ENCODE data around the gene ARF4.
"Not testable (repeated sequence)": the region's sequence is repeated elsewhere in the genome, so short reads cannot be mapped to it uniquely, and the experiment has no call there.

Gene ARF4

DNA sequence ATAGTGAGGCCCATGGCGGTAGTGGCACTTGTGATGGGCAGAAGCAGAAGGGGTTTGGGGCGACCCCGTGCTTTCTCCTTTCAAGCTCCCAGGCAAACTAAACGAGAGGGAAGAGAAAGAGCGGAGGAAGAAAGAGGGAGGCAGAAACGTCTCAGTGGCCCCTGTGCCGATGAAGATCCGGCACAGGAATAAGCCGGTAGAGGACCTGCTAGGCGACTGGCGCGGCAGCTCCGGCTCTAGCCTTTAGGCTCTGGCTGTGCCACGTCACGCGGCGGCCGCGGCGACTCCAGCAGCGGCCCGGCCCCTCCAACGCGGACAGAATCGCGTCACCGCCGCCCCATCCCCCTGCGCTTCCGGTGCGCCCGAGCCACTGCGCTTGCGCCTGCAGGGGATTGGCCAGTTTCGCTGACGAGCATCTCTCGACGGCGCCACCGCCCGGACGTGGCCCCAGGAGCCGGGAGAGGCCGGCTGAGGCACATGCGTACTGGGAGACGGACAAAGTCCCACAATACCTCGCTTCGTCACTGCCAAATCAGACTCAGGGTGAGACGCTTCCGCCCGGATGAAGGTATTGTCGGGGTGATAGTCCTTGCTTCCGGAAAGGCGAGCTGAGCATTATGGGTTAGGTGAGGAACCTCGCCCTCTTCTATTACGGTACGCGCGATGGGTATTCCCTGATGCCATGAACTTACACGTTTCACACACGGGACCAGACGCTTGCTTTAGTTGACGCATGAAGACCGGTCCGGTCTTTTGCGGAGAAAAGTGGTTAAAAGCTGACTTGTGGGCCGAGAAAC, at the start of gene ARF4:
TSS of gene ARF4 (minus strand) at position 218 of the 797 bp plus-strand sequence. CDS start at position 14, 204 bp downstream.
- DNase-seq (ENCODE audit: low read depth in 2 of 2), result peak; percentile 97 to 98

DNA sequence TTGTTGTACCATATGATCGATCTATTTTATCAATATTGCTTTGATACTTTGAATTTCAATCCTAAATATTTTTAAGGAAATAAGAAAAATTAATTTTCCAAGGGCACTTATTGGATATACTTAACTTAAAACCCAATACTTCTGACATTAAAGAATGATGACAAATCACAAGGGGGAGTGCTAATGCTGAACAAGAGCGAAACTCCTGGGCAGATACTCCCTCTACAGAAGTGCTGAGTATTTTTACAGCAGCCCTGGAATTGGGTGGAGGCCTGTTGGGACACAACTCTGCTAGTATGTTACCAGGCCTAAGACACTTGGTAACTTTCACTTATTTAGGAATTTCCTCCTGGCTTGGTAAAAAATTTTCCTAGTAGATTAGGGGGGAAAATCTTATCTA, 49.6 kb upstream of the ARF4 start:
- no peak for DNase-seq (ENCODE audit: low read depth in 2 of 2)

DNA sequence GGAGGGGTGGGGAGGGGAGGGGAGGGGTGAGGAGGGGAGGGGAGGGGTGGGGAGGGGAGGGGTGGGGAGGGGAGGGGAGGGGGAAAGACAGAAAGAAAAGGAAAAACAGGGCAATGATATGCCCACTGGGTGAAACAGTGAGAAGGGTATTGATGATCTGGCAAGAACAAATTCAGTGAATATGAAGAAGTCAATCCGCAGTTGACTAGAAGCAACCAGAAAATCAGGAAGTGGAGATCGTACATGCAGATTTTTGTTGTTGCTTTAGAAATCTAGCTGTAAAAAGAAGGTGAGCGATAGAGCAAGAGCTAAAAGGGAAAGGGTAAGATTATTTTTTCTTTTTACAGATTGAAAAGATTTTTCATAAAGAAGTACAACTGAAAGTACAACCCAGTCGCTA, 47.6 kb upstream of the ARF4 start:
- DNase-seq (ENCODE audit: low read depth in 2 of 2), result no peak

DNA sequence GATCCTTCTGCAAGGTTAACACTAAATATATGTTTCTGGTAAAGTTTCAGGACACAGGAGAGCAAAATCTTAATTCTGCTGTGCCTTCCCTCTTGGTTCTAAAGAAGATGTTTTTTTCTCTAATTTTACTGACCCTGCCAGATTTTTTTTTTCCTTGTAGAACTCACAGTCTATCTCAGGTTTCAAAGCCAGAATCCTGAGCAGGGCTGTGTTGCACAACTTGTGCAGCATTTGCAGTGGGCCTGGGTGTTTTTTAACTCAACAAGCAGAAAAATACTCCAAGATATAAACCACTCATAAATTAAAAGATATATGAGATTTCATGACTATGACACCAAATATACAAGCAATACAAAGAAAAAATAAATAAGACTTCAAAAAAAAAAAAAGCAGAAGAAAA, 40.2 kb upstream of the ARF4 start:
- DNase-seq (ENCODE audit: low read depth in 2 of 2), result no peak

DNA sequence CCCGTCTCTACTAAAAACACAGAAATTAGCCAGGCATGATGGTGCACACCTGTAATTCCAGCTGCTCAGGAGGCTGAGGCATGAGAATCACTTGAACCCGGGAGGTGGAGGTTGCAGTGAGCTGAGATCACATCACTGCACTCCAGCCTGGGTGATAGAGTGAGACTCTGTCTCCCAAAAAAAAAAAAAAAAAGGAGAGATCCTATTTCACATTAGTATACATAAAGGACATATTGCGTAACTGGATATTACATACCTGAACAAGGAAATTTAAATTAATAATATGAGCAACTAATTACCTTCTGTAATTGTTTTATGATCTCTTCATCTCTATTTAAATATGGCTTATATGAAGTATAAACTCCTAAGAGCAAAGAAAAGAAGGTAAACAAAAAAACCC, 37.1 kb upstream of the ARF4 start:
- DNase-seq (ENCODE audit: low read depth in 2 of 2), result not testable (repeated sequence)

DNA sequence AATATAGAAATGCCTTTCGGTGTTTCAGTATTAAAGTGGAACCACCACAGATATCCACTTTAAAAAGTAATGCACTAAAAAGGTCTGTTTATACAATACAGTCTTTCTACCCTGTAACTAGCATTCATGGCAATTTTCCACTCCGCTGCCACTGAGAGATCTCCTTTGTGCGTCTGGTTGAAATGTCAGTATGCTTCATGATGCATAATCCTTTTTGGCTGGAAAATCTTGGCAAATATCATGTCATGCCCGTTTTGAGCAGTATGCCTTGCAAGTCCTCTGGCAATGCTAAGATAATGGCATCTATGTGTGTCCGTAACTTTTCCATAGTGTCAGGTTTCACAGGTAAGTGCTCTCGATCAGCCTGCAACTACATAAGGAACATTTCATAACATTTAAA, 30.8 kb upstream of the ARF4 start:
- no peak for DNase-seq (ENCODE audit: low read depth in 2 of 2)

DNA sequence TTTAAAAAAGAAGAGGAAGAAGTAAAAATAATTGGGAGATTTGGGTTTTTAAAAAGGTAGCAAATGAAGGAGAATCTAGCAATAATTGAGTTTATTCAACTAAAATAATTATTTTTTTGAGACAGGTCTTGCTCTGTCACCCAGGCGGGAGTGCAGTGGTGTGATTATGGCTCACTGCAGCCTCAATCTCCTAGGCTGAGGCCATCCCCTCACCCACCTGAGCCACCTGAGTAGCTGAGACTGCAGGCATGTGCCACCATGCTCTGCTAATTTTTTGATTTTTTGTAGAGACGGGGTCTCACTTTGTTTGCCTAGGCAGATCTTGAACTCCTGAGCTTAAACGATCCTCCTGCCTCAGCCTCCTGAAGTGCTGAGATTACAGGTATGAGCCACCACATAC, 27.7 kb upstream of the ARF4 start:
- DNase-seq (ENCODE audit: low read depth in 2 of 2), result no peak

DNA sequence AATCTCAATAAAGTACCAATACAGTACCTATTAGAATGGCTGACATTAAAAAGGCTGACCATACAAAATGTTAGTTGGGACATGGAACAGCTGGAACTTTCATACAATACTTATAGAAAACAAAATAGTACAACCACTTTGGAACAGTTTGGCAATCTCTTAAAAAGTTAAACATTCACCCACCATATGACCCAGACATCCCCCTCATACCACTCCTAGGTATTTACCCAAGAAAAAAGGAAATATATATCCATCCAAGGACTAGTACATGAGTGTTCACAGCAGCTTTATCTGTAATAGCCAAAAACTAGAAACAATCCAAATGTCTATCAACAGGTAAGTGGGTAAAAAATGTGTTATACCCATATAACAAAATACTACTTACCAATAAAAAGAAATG, 25.2 kb upstream of the ARF4 start:
- no peak for DNase-seq (ENCODE audit: low read depth in 2 of 2)

DNA sequence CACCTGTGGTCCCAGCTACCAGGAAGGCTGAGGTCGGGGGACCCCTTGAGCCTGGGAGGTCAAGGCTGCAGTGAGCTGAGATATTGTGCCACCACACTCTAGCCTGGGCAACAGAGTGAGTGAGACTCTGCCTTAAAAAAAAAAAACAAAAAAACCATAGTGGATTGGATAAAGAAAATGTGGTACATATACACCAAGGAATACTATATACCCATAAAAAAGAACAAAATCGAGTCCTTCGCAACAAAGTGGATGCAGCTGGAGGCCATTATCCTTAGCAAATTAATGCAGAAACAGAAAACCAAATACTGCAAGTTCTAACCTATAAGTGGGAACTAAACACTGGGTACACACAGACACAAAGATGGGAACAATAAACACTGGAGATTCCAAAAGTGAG, 20.6 kb upstream of the ARF4 start:
- DNase-seq (ENCODE audit: low read depth in 2 of 2), result no peak

DNA sequence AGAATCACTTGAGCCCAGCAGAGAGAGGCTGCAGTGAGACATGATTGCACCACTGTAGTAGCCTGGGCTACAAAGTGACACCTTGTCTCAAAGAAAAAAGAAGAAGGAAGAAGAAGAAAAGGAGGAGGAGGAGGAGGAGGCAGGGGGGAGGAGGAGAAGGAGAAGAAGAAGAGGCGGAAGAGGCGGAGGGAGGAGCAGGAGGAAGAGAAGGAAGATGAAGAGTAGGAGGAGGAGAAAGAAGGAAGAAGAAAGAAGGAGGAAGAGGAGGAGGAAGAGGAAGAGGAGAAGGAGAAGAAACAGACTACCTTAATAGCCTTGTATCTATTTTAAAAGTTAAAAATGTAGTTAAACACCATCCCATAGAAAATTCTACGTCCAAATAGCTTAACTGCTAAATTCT, 19.1 kb upstream of the ARF4 start:
- no peak for DNase-seq (ENCODE audit: low read depth in 2 of 2)

DNA sequence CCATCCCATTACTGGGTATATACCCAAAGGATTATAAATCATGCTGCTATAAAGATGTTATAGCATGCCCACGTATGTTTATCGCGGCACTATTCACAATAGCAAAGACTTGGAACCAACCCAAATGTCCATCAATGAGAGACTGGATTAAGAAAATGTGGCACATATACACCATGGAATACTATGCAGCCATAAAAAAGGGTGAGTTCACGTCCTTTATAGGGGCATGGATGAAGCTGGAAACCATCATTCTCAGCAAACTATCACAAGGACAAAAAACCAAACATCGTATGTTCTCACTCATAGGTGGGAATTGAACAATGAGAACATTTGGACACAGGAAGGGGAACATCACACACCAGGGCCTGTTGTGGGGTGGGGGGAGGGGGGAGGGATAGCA, 14.7 kb upstream of the ARF4 start:
- not testable (repeated sequence) for DNase-seq (ENCODE audit: low read depth in 2 of 2)

DNA sequence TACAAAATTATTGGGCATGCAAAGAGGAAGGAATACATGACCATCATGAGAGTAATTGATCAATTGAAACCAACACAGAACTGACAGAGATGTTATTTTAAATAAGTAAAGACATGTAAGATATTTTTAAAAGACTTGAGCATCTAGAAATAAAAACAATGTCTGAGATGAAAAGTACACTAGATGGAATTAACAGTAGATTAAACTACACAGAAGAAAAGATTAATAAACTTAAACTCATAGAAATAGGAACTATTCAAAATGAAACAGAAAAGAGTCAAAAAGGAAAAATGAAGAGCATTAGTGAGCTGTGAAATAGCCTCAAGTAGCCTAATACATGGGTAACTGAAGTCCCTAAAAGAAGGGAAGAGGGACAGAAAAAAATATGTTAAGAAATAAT, 8.5 kb upstream of the ARF4 start:
- no peak for DNase-seq (ENCODE audit: low read depth in 2 of 2)

DNA sequence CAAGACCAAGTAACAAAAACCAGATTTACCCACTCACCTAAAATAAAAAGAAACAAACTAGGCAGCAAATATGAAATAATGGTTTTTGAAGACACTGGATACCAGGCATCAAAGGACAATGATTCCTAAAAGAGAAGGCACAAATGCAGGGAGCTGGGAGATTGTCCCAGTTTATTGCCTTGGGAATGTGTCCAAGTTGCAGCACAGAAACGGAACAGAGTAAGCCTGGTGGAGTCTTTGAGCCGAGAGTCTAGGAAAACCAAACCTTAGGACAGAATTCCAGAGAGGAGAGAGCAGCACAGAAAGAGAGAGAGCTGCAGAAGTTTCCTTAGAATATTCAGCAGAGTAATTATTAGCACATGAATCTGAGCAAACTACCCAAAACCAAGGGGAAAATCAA, 7.8 kb upstream of the ARF4 start:
- no peak for DNase-seq (ENCODE audit: low read depth in 2 of 2)

DNA sequence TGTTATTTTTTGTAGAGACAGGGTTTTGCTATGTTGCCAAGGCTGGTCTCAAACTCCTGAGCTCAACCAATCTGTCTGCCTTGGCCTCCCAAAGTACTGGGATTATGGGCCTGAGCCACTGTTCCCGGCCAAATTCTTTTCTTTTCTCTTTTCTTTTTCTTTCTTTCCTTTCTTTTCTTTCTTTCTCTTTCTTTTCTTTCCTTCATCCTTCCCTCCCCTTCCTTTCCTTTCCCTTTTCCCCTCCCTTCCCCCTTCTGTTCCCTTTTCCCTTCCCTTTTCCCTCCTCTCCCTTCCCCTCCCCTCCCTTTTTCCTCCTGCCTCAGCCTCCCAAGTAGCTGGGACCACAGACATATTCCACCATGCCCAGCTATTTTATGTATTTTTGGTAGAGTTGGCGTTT, 3.1 kb upstream of the ARF4 start:
- no peak for DNase-seq (ENCODE audit: low read depth in 2 of 2)

DNA sequence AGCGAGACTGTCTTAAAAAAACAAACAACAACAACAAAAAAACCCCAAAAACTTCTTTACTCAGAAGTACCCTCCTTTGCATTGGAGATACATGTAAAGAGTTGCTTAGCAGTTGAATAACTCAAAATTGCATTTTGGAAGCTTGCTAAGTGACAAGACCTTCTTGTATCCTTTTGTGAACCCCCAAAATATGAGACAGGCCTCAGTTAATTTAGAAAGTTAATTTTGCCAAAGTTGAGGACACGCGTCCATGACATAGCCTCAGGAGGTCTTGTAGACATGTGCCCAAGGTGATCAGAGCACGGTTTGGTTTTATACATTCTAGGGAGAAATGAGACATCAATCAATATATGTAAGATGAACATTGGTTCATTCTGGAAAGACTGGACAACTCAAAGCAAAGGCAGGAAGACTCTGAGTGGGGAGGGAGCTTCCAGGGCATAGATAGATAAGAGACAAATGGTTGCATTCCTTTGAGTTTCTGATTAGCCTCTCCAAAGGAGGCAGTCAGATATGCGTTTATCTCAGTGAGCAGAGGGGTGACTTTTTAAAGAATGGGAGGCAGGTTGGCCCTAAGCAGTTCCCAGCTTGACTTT, 1.7 kb upstream of the ARF4 start:
- no peak for DNase-seq (ENCODE audit: low read depth in 2 of 2)

DNA sequence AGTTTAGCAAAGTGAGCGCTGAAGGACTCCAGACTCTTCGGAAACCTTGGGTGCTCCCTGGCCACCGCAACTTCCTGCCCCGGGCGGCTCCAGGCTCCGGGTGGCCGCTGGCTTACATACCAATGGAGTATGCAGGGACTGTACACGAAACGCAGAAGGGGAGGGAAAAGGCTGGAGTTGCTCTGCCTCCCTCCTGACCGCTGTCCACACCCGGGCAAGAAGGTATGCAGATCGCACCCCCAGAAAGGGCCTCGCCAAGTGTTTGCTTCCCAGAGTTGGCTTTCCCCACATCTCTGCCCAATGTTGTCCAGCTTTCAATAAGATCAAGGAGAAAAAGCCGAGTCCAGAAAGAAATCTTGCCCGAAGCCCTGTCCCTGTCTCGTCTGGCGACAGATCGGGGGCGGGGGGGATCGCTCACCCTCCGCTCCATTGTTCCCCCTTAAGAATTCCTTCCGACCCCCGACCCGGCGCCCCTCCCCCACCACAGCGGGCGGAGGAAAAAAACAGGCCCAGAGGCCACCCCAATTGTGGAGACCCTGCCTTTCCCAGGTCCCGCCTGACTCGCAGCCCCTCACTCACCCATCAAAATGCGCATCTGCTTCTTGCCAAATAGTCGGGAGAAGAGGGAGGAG, 533 bp downstream of the ARF4 start:
- DNase-seq (ENCODE audit: low read depth in 2 of 2), result peak; percentile 20 to 45

DNA sequence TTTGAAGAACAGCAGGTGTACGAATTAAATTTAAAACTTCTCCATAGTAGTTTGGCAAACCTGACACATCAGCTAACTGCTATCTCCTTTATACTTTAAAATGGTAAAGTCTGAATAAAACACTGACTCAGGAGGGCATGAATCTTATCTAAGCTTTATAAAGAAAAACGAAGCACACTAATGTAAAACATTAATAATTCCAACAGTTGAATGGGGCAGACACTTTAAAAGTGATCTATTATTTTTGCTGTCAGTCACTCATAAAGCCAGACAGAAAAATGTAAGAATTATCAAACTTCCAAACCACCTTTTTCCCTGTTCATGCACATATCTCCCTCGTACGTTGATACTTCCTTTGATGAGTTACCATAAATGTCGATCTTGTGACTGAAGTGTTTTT, 2.6 kb downstream of the ARF4 start:
- DNase-seq (ENCODE audit: low read depth in 2 of 2), result no peak

DNA sequence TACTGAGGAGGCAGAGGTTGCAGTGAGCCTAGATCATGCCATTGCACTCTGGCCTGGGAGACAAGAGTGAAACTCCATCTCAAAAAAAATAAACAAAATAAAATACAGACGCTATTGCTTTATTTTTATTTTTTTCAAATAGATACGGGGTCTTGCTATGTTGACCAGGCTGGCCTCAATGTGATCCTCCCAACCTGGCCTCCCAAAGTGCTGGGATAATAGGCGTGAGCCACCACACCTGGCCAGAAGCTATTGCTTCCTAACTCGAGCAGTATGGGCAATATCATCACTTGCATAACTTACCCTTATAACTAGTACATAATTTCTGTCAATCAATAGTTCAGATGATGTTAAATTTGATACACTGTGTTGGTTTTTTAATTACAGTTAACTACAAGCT, 3.0 kb downstream of the ARF4 start:
- no peak for DNase-seq (ENCODE audit: low read depth in 2 of 2)

DNA sequence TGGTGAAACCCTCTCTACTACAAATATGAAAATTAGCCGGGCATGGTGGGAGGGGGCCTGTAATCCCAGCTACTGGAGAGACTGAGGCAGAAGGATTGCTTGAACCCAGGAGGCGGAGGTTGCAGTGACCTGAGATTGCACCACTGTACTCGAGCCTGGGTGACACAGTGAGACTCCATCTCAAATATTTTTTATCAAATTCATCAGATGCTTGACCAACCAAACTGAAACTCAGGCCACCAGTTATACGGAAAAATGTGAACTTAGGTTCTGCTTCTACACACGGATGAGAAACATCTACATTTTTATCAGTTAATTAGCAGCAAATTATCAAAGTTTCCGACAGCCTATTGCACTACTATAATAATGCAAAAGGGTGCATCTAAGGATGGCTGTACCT, 4.8 kb downstream of the ARF4 start:
- DNase-seq (ENCODE audit: low read depth in 2 of 2), result no peak

DNA sequence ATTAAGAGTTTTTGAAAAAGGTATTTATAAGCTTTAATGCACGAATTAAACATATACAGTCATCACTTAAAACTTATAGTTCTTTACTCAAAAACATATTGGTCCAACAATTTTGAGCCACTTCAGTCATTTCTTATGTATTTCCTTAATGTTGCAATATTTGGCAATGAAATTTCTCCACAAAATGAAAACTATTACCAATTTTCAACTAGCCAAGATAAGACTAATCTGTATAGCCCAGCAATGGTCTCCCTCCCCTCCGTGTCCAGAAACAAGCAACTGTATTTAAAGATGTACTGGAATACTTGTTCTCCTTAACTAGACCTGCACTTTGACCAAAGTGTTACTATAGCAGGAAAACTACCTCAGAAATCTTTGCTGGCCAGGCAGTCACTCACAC, 9.2 kb downstream of the ARF4 start:
- no peak for DNase-seq (ENCODE audit: low read depth in 2 of 2)

DNA sequence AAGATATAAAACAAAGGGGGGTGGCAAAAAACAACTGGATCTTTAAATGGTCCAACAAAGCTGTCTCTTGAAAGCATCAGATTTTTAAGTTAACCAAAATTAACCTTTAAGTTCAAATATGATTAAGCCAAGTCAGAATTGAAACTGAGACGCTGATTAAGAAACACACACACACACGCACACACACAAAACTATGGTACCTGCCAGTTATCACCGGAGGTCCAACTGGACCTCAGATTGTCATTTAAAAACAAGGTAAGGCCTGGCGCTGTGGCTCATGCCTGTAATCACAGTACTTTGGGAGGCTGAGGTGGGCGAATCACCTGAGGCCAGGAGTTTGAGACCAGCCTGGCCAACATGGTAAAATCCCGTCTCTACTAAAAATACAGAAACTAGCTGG, 10.4 kb downstream of the ARF4 start:
- no peak for DNase-seq (ENCODE audit: low read depth in 2 of 2)

DNA sequence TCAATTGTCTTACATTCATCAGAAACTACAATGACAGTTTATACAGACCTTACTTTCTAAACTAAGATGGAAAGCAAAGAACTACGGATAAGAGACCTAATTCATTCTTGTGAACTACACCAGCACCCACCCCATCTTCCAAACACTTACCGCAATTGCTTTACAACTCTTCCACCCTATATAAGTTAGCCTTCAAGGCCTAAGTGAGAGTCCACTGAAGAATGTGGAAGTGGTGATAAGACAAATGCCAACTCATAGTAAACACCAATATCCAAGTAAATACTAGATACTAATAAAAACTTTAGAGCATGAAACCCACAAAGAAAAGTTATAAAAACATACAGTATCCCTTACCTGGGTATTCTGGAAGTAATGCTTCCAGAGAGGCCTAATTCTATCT, 13.6 kb downstream of the ARF4 start:
- DNase-seq (ENCODE audit: low read depth in 2 of 2), result no peak

DNA sequence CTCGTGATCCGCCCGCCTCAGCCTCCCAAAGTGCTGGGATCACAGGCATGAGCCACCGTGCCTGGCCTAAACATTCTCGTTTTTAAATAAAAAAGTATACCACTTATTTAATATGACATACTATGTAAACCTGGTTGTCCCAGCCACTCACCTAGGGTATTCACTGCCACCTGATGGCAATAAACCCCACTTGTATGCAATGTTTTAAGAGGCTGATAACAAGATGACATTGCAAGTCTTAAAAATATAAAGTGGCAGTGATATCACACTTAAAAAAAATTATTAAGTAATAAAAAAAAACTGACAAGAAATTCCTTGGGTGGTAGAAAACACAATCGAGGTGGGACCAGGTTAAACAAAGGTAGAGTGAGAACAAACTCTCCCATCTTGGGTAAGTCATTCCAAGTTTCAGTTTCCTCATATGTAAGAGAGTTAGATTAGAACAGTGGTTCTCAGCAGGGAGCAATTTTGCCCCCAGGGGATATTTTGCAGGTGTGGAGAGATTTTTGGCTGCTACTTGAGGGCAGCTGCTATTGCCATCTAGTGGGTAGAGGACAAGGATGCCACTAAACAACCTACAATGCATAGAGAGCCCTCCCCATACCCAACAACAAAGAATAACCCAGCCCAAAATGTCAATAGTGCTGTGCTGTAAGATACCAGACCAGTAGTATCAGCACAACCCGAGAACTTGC, 14.5 kb downstream of the ARF4 start:
- DNase-seq (ENCODE audit: low read depth in 2 of 2), result no peak
